K562 (cell line): Measurements from ENCODE around the gene RAP1GDS1. TPM values are rescaled to one million over a fixed set of nuclear protein-coding genes. Genes with fewer than 3 reads are reported as not detected.

ENCODE experiments used
- ATAC-seq: fragments of 200-7000 bp; cut with Tn5 transposase; 3 replicates; pipeline ENCODE4 v1.9.1; 2020; ENCODE audit warnings: moderate library complexity
- BruUV-seq: library from RNA; stranded (reverse); fragments of 400-500 nt; replicated peaks from 2 replicates; lab custom pipeline; 2021; lab: Mats Ljungman, UMichigan
- CTCF ChIA-PET: fragments of 300-600 bp; formaldehyde crosslinking; extraction: SDS; loops from one replicate; lab custom pipeline; 2021; ENCODE audit warnings: low intra/inter-chr PET ratio; lab: Yijun Ruan, JAX
- POLR2A ChIA-PET: fragments of 300-600, 350-650 bp; sonication (Branson Sonifier 250); formaldehyde crosslinking; extraction: SDS; loops from one replicate; lab custom pipeline; 2021; ENCODE audit warnings: antibody characterized with exemption, inconsistent platforms; lab: Yijun Ruan, JAX
- DNase-seq, 4 experiments: peaks; one replicate each; pipeline versions ENCODE4 v3.0.0 to v3.0.0-alpha.2; 2011 to 2018; ENCODE audit warnings: low spot score in 3 of 4, mixed read lengths in 3 of 4; ENCODE audit errors: extremely low read depth in 1 of 4
- FAIRE-seq: peaks from 2 replicates; lab custom pipeline; 2011; peaks lifted over from hg19 to GRCh38; lab: Jason Lieb, UNC
- H2AFZ ChIP-seq: 2 replicates; pipeline ENCODE4 v1.6.0; 2011; ENCODE audit warnings: low read depth, low read length, control low read depth, inconsistent platforms
- H3K27ac ChIP-seq: fragments of 200-600 bp; 3 replicates; pipeline ENCODE4 v1.8.0; 2011; ENCODE audit warnings: low read depth, mild to moderate bottlenecking, control low read depth, inconsistent platforms, low read length, moderate library complexity, mixed read lengths; ENCODE audit errors: extremely low read depth
- H3K27me3 ChIP-seq, 2 experiments: fragments of 300-600 bp in 1 of 2; 2 replicates in 1 of 2; 3 replicates in 1 of 2; pipeline versions ENCODE4 v1.6.0 to v1.8.0; 2011; ENCODE audit warnings: inconsistent platforms in 2 of 2, low read length in 2 of 2, mild to moderate bottlenecking in 1 of 2, mixed read lengths in 1 of 2, moderate library complexity in 1 of 2; ENCODE audit not compliant: control insufficient read depth in 2 of 2, insufficient read depth in 2 of 2
- H3K36me3 ChIP-seq: fragments of 300-600 bp; 3 replicates; pipeline ENCODE4 v1.8.0; 2011; ENCODE audit warnings: mild to moderate bottlenecking, low read length, inconsistent platforms; ENCODE audit not compliant: control insufficient read depth, insufficient read depth
- H3K4me1 ChIP-seq, 2 experiments: fragments of 200-600 bp in 1 of 2; replicated peaks in 1 of 2; 2 replicates in 1 of 2; 3 replicates in 1 of 2; pipeline versions ENCODE4 v1.5.1 to v1.8.0; 2011; ENCODE audit warnings: inconsistent platforms in 2 of 2, low read length in 2 of 2, mild to moderate bottlenecking in 1 of 2, mixed read lengths in 1 of 2, moderate library complexity in 1 of 2; ENCODE audit not compliant: control insufficient read depth in 2 of 2, insufficient read depth in 2 of 2
- H3K4me2 ChIP-seq: 2 replicates; pipeline ENCODE4 v1.6.1; 2011; ENCODE audit warnings: low read length, control low read depth, inconsistent platforms, mixed read lengths; ENCODE audit not compliant: insufficient read depth
- H3K4me3 ChIP-seq: fragments of 200-600 bp; sonication (generic), shearing (Covaris generic); 2 replicates; pipeline ENCODE4 v1.5.1; 2016; ENCODE audit warnings: control low read depth, inconsistent platforms
- H3K79me2 ChIP-seq: fragments of 200-600 bp; 3 replicates; pipeline ENCODE4 v1.8.0; 2011; ENCODE audit warnings: low read length, inconsistent platforms; ENCODE audit not compliant: control insufficient read depth, insufficient read depth
- H3K9ac ChIP-seq, 2 experiments: 2 replicates each; pipeline versions ENCODE4 v1.6.0 to v1.6.1; 2011; ENCODE audit warnings: low read depth in 2 of 2, low read length in 2 of 2, control low read depth in 1 of 2, inconsistent platforms in 1 of 2, mild to moderate bottlenecking in 1 of 2, mixed read lengths in 1 of 2; ENCODE audit not compliant: insufficient read depth in 1 of 2
- H3K9me1 ChIP-seq: one replicate; pipeline ENCODE4 v1.6.0; 2011; ENCODE audit warnings: inconsistent platforms, mild to moderate bottlenecking, low read length, moderate library complexity; ENCODE audit not compliant: control insufficient read depth, insufficient read depth
- H3K9me3 ChIP-seq: replicated peaks from 2 replicates; pipeline ENCODE4 v1.5.1; 2011; ENCODE audit warnings: low read depth, low read length, inconsistent platforms; ENCODE audit not compliant: control insufficient read depth, insufficient read depth
- H4K20me1 ChIP-seq: replicated peaks from 2 replicates; pipeline ENCODE4 v1.6.1; 2011; ENCODE audit warnings: low read length, inconsistent platforms, mixed read lengths; ENCODE audit not compliant: control insufficient read depth, insufficient read depth
- RBM25 ChIP-seq: fragments of 200-400 bp; formaldehyde crosslinking; IDR thresholded peaks from 2 replicates; pipeline ENCODE4 v1.6.1; 2018; ENCODE audit warnings: low read length, low read depth, moderate library complexity; ENCODE audit not compliant: severe bottlenecking
- SRSF1 ChIP-seq: fragments of 200-400 bp; formaldehyde crosslinking; IDR thresholded peaks from 2 replicates; pipeline ENCODE4 v1.6.1; 2017; ENCODE audit warnings: mild to moderate bottlenecking, low read depth, low read length, moderate library complexity
- ZFP1 ChIP-seq: fragments of 450-650 bp; formaldehyde crosslinking; IDR thresholded peaks from 2 replicates; pipeline ENCODE4 v1.4.0; 2020; ENCODE audit warnings: mild to moderate bottlenecking, mixed read lengths
- ZNF146 ChIP-seq: IDR thresholded peaks from one replicate; pipeline ENCODE4 v1.6.1; 2018; ENCODE audit warnings: missing compliant biosample characterization; ENCODE audit not compliant: unreplicated experiment
- ZNF316 ChIP-seq: fragments of 450-650 bp; IDR thresholded peaks from 2 replicates; pipeline ENCODE4 v1.6.1; 2016
- WGBS: fragments of 100-300 bp; shearing (Covaris generic); methylation state at CpG from one replicate; pipeline ENCODE4 v1.1.6; 2016; ENCODE audit warnings: low coverage, mixed read lengths; ENCODE audit not compliant: insufficient coverage; ENCODE audit errors: missing lambda C conversion rate; 5-methylcytosine and 5-hydroxymethylcytosine counted together
- in situ Hi-C: fragments of 300-500 bp; cut with MboI; formaldehyde crosslinking; loops from 4 replicates; pipeline ENCODE4 v1.15.0; 2018; ENCODE audit warnings: inconsistent platforms, mixed read lengths
- intact Hi-C: fragments of 100-400 bp; cut with micrococcal nuclease; formaldehyde crosslinking; loops from 2 replicates; pipeline ENCODE4 v1.14.2; 2022
- polyA plus RNA-seq, 8 experiments: library from polyadenylated mRNA; depleted of rRNA in 4 of 8; stranded (reverse) in 5 of 8; unstranded in 3 of 8; fragments of >200 nt; fragmentation: Nextera tagmentation in 2 of 8; fragmentation: Illumina TruSeq in 1 of 8; extraction: Ambion mirVana in 2 of 8; extraction: Trizol in 1 of 8; gene quantifications; 2 replicates each; pipeline versions ENCODE4 v1.2.1 to v1.2.3, GENCODE V29; 2011 to 2014; ENCODE audit warnings: inconsistent platforms in 1 of 8, missing spikeins in 1 of 8
- total RNA-seq, 7 experiments: library from RNA; depleted of rRNA in 6 of 7; stranded (reverse); fragments of >200 nt in 6 of 7; fragmentation: Illumina TruSeq in 2 of 7; extraction: Trizol in 2 of 7; gene quantifications; 2 replicates each; pipeline versions ENCODE4 v1.2.1 to v1.2.3, GENCODE V29; 2011 to 2021; ENCODE audit warnings: low replicate concordance in 1 of 7

The RAP1GDS1 gene
- total and polyA plus RNA-seq, 9 of the 15 experiments (the other 6 are each of a cell fraction or from before 2014, with no cell fraction given), result 27.2 to 55.6 (median 31.5) TPM

- Histone ChIP-seq H3K4me2 (no peak overlapping the region), H3K9me1 (no peaks in the 10 kb centered on the region), H3K4me3 (no peak overlapping the region), H3K9me3 (no peaks in the 10 kb centered on the region), H3K4me1 (peaks cover 0 to 6% of the 10 kb centered on the region in 2 experiments; a peak in 1 of 5 replicates), H3K9ac (no peak overlapping the region), H3K79me2 (peaks cover 84% of the 10 kb centered on the region), H3K36me3 (peaks cover 5% of the 10 kb centered on the region; the same call in 1 of the 3 replicates), H2AFZ (no peak overlapping the region), H3K27me3 (no peaks in the 10 kb centered on the region), H4K20me1 (no peaks in the 10 kb centered on the region), H3K27ac (no peak overlapping the region)
- ATAC-seq (no peak), DNase-seq (no peak), FAIRE-seq (no peak)
- in situ Hi-C loops, result no loop called here
- TF ChIP-seq ZFP1 (no peak), RBM25 (peak; percentile 39), ZNF146 (CRISPR knock-in tag) (peak; percentile 53)
- ChIA-PET POLR2A (no interaction called here), CTCF (no interaction called here)
- no TSS peak for BruUV-seq
- 90% methylated on average over 2 of the region's 2 CpGs for WGBS
- intact Hi-C loops, result no loop called here
Observed at GRCh38 chr4:98267498-98267897, 6.3 kb downstream of the RAP1GDS1 start.

DNA sequence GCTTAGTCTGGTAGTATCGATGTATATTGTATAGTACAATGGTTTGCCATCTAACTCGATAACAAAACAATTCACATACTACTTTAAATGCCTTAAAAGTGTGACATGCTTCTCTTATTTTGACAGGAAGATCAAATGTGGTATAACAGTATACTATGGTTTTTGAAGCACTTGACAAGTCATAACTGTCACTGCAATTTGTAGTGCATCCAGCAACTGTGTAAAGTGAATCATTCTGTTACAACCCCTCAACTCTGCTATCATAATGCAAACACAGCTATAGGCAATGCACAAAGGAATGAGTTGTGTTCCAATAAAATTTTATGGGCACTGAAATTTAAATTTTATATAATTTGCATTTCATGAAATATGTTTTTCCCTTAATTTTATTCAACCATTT lies 14.0 kb downstream of the RAP1GDS1 start:
- no peaks in the 10 kb centered on the region for H3K27me3 ChIP-seq
- H3K36me3 ChIP-seq, result no peaks in the 10 kb centered on the region; the same call in 2 of the 3 replicates
- WGBS, result 79% methylated on average over 2 of the region's 2 CpGs
- no peaks in the 10 kb centered on the region for H3K4me1 ChIP-seq
- in situ Hi-C loops (no loop called here), intact Hi-C loops (no loop called here)
- DNase-seq, result no peak
- ChIA-PET CTCF (no interaction called here), POLR2A (no interaction called here)
- H3K9ac ChIP-seq, result no peak overlapping the region
- H3K27ac ChIP-seq, result no peak overlapping the region
- no TSS peak for BruUV-seq
- no peak overlapping the region for H2AFZ ChIP-seq
- no peaks in the 10 kb centered on the region for H4K20me1 ChIP-seq
- no peak overlapping the region for H3K4me2 ChIP-seq
- peaks cover 58% of the 10 kb centered on the region for H3K79me2 ChIP-seq
- no peaks in the 10 kb centered on the region for H3K9me1 ChIP-seq
- no peak for FAIRE-seq
- no peak for ATAC-seq
- no peak overlapping the region for H3K4me3 ChIP-seq
- H3K9me3 ChIP-seq, result no peaks in the 10 kb centered on the region
- TF ChIP-seq ZNF316 (no peak), SRSF1 (no peak)
